HepG2 (cell line): ENCODE measurements around the gene IFI35. TPM values are rescaled to one million over a fixed set of nuclear protein-coding genes. Genes with fewer than 3 reads are reported as not detected.
A peak's percentile ranks its signal among the peaks of the same experiment; 100 is the strongest.

Experiments
- BCL6 ChIP-seq: IDR thresholded peaks from 2 replicates; pipeline ENCODE4 v1.6.1; 2016; ENCODE audit warnings: missing genetic modification reagents, missing compliant biosample characterization
- CREM ChIP-seq, 2 experiments: sonication (generic) in 1 of 2; formaldehyde crosslinking in 1 of 2; IDR thresholded peaks; 2 replicates each; pipeline versions ENCODE4 v1.4.0 to v1.6.1; 2016 to 2020; ENCODE audit warnings: antibody characterized with exemption in 1 of 2, mild to moderate bottlenecking in 1 of 2, missing genetic modification reagents in 1 of 2
- FOXK1 ChIP-seq: sonication (generic); formaldehyde crosslinking; IDR thresholded peaks from 2 replicates; pipeline ENCODE4 v1.4.0; 2020; ENCODE audit warnings: low read depth, missing genetic modification reagents, borderline replicate concordance
- GABPA ChIP-seq, 2 experiments: IDR thresholded peaks; 2 replicates each; pipeline ENCODE4 v1.6.1; 2011 to 2016; ENCODE audit warnings: low read depth in 2 of 2, low read length in 1 of 2, missing biosample characterization in 1 of 2, missing genetic modification characterization in 1 of 2
- HDAC2 ChIP-seq: sonication (generic); formaldehyde crosslinking; IDR thresholded peaks from 2 replicates; pipeline ENCODE4 v1.4.0; 2020; ENCODE audit warnings: missing genetic modification reagents
- HOXA3 ChIP-seq: sonication (generic); formaldehyde crosslinking; IDR thresholded peaks from 2 replicates; pipeline ENCODE4 v1.5.0; 2020; ENCODE audit warnings: missing genetic modification reagents
- NCOR1 ChIP-seq: fragments of 200-600 bp; sonication (generic); IDR thresholded peaks from 2 replicates; pipeline ENCODE4 v1.7.0; 2017; ENCODE audit warnings: antibody characterized with exemption, low read length, borderline replicate concordance
- NR2F1 ChIP-seq, 2 experiments: fragments of 450-650 bp in 1 of 2; formaldehyde crosslinking in 1 of 2; IDR thresholded peaks; 2 replicates each; pipeline versions ENCODE4 v1.5.0 to v1.6.1; 2016 to 2020; ENCODE audit warnings: mild to moderate bottlenecking in 1 of 2, missing compliant biosample characterization in 1 of 2, missing genetic modification reagents in 1 of 2, moderate library complexity in 1 of 2
- RARA ChIP-seq: IDR thresholded peaks from 2 replicates; pipeline ENCODE4 v1.6.1; 2016; ENCODE audit warnings: missing genetic modification reagents, missing compliant biosample characterization
- SIX4 ChIP-seq: sonication (generic); formaldehyde crosslinking; IDR thresholded peaks from 2 replicates; pipeline ENCODE4 v1.4.0; 2020; ENCODE audit warnings: missing genetic modification reagents
- SMAD9 ChIP-seq: sonication (generic); formaldehyde crosslinking; IDR thresholded peaks from 2 replicates; pipeline ENCODE4 v1.5.1; 2020; ENCODE audit warnings: mild to moderate bottlenecking, missing genetic modification reagents
- TEAD3 ChIP-seq: optimal IDR thresholded peaks from 2 replicates; pipeline ENCODE3; 2016; ENCODE audit warnings: borderline replicate concordance
- ZBTB26 ChIP-seq: IDR thresholded peaks from 2 replicates; pipeline ENCODE4 v1.6.1; 2016; ENCODE audit warnings: missing compliant biosample characterization, missing genetic modification reagents, borderline replicate concordance
- ZBTB3 ChIP-seq: sonication (generic); formaldehyde crosslinking; IDR thresholded peaks from 2 replicates; pipeline ENCODE4 v1.4.0; 2020; ENCODE audit warnings: low read depth, mild to moderate bottlenecking, moderate library complexity, missing genetic modification reagents, borderline replicate concordance
- ZFP82 ChIP-seq: sonication (generic); formaldehyde crosslinking; IDR thresholded peaks from 2 replicates; pipeline ENCODE4 v1.5.1; 2020; ENCODE audit warnings: mild to moderate bottlenecking, missing genetic modification reagents, borderline replicate concordance
- ZNF589 ChIP-seq: sonication (generic); formaldehyde crosslinking; conservative IDR thresholded peaks from 2 replicates; pipeline ENCODE4 v1.8.0; 2022; ENCODE audit warnings: mild to moderate bottlenecking, moderate library complexity, missing genetic modification reagents
- ZNF605 ChIP-seq: sonication (generic); formaldehyde crosslinking; IDR thresholded peaks from 2 replicates; pipeline ENCODE4 v1.8.0; 2022; ENCODE audit warnings: mild to moderate bottlenecking, missing genetic modification reagents
- ZNF788 ChIP-seq: sonication (generic); formaldehyde crosslinking; IDR thresholded peaks from 2 replicates; pipeline ENCODE4 v1.5.0; 2020; ENCODE audit warnings: mild to moderate bottlenecking, missing genetic modification reagents, borderline replicate concordance
- polyA plus RNA-seq, 8 experiments: library from polyadenylated mRNA; depleted of rRNA in 3 of 8; stranded (reverse) in 7 of 8; unstranded in 1 of 8; fragments of >200 nt; fragmentation: Illumina TruSeq in 4 of 8; extraction: Trizol in 4 of 8; gene quantifications; 2 replicates each; pipeline versions ENCODE4 v1.2.1 to v1.2.3, GENCODE V29; 2011 to 2016; ENCODE audit warnings: low read depth in 4 of 8, missing spikeins in 1 of 8, mixed read lengths in 1 of 8; ENCODE audit not compliant: insufficient read depth in 1 of 8
- total RNA-seq, 5 experiments: library from RNA; depleted of rRNA; stranded (reverse); fragments of >200 nt; fragmentation: Illumina TruSeq; extraction: Trizol; gene quantifications; 2 replicates each; pipeline ENCODE4 v1.2.3, GENCODE V29; 2016; ENCODE audit warnings: low read depth in 1 of 5
- TF ChIP-seq, protein P1 (sequence below): sonication (generic); formaldehyde crosslinking; IDR thresholded peaks from 2 replicates; pipeline ENCODE4 v1.4.0; 2020; ENCODE audit warnings: missing genetic modification reagents
- TF ChIP-seq, protein P2 (sequence below): sonication (generic); formaldehyde crosslinking; conservative IDR thresholded peaks from 2 replicates; pipeline ENCODE4 v1.8.0; 2022; ENCODE audit warnings: mild to moderate bottlenecking, moderate library complexity, missing genetic modification reagents
- TF ChIP-seq, protein P3 (sequence below): sonication (generic); formaldehyde crosslinking; IDR thresholded peaks from 2 replicates; pipeline ENCODE4 v1.5.1; 2020; ENCODE audit warnings: mild to moderate bottlenecking, moderate library complexity, missing genetic modification reagents

Gene IFI35
- total and polyA plus RNA-seq, 2 of the 13 experiments (the other 11 are each of a cell fraction or from before 2014, with no cell fraction given), result 28.9 to 38.1 TPM

DNA sequence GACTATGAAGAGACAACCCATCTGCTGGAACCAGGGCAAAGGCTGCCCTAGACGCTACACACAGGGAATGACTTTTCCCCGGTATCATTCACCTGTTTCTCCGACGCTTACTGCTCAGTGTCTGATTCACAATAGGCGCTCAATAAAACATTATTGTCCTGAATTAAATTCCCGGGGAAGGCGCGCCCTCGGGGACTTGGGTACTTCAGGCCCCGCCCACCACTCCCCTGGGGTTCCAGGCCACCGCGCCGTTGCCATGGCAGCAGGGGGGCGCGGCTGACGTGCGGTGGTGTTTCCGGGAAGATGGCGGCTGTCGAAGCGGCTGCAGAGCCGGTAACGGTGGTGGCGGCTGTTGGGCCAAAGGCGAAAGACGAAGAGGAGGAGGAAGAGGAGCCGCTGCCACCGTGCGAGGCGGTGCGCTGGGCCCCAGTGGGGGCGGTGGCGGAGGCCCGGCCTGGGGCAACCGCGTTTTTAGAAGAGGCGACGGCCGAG, 26.3 kb upstream of the IFI35 start, which contains the start of gene RUNDC1 (continued):
- TF ChIP-seq, protein P1, sequence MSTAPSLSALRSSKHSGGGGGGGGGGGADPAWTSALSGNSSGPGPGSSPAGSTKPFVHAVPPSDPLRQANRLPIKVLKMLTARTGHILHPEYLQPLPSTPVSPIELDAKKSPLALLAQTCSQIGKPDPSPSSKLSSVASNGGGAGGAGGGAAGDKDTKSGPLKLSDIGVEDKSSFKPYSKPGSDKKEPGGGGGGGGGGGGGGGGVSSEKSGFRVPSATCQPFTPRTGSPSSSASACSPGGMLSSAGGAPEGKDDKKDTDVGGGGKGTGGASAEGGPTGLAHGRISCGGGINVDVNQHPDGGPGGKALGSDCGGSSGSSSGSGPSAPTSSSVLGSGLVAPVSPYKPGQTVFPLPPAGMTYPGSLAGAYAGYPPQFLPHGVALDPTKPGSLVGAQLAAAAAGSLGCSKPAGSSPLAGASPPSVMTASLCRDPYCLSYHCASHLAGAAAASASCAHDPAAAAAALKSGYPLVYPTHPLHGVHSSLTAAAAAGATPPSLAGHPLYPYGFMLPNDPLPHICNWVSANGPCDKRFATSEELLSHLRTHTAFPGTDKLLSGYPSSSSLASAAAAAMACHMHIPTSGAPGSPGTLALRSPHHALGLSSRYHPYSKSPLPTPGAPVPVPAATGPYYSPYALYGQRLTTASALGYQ, result no peak
- 0 out of 2 replicates have a peak, but pooled peaks have one; percentile 14 for TF ChIP-seq BCL6 (CRISPR knock-in tag)
- TF ChIP-seq SMAD9 (CRISPR knock-in tag), result no peak
- peak; percentile 41; the same call in 1 of the 2 replicates for TF ChIP-seq FOXK1 (CRISPR knock-in tag)
- TF ChIP-seq ZBTB26, result no peak; the same call in none of the 2 replicates
- TF ChIP-seq ZBTB3, result 0 out of 2 replicates have a peak, but pooled peaks have one; percentile 22
- TF ChIP-seq ZNF605 (CRISPR knock-in tag), result peak; percentile 79
- no peak for TF ChIP-seq NCOR1
- TF ChIP-seq HDAC2 (CRISPR knock-in tag), result peak; percentile 38
- peak; percentile 88 for TF ChIP-seq HOXA3
- TF ChIP-seq, protein P2, sequence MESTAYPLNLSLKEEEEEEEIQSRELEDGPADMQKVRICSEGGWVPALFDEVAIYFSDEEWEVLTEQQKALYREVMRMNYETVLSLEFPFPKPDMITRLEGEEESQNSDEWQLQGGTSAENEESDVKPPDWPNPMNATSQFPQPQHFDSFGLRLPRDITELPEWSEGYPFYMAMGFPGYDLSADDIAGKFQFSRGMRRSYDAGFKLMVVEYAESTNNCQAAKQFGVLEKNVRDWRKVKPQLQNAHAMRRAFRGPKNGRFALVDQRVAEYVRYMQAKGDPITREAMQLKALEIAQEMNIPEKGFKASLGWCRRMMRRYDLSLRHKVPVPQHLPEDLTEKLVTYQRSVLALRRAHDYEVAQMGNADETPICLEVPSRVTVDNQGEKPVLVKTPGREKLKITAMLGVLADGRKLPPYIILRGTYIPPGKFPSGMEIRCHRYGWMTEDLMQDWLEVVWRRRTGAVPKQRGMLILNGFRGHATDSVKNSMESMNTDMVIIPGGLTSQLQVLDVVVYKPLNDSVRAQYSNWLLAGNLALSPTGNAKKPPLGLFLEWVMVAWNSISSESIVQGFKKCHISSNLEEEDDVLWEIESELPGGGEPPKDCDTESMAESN (CRISPR knock-in tag), result peak; percentile 72; the same call in 1 of the 2 replicates
- no peak; a peak in 1 of 4 replicates for TF ChIP-seq NR2F1 (CRISPR knock-in tag; IDR thresholded peaks at IDR 0.05)
- no peak; the same call in 1 of the 2 replicates for TF ChIP-seq ZNF788 (CRISPR knock-in tag)
- 0 out of 2 replicates have a peak, but pooled peaks have one; percentile 1 for TF ChIP-seq RARA (CRISPR knock-in tag)
- TF ChIP-seq ZFP82 (CRISPR knock-in tag), result peak; percentile 79; the same call in 1 of the 2 replicates
- TF ChIP-seq SIX4 (CRISPR knock-in tag), result no peak
- TF ChIP-seq GABPA (IDR thresholded peaks at IDR 0.05; ENCODE audit: low read depth, low read length), result peak; percentile 60
- TF ChIP-seq GABPA (CRISPR knock-in tag; IDR thresholded peaks at IDR 0.05; ENCODE audit: low read depth), result peak; percentile 80
- TF ChIP-seq, protein P3, sequence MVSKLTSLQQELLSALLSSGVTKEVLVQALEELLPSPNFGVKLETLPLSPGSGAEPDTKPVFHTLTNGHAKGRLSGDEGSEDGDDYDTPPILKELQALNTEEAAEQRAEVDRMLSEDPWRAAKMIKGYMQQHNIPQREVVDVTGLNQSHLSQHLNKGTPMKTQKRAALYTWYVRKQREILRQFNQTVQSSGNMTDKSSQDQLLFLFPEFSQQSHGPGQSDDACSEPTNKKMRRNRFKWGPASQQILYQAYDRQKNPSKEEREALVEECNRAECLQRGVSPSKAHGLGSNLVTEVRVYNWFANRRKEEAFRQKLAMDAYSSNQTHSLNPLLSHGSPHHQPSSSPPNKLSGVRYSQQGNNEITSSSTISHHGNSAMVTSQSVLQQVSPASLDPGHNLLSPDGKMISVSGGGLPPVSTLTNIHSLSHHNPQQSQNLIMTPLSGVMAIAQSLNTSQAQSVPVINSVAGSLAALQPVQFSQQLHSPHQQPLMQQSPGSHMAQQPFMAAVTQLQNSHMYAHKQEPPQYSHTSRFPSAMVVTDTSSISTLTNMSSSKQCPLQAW (CRISPR knock-in tag), result 0 out of 2 replicates have a peak, but pooled peaks have one; percentile 6
- TF ChIP-seq TEAD3 (CRISPR knock-in tag), result peak; percentile 32
- TF ChIP-seq CREM (IDR thresholded peaks at IDR 0.05), result no peak
- TF ChIP-seq CREM (CRISPR knock-in tag; IDR thresholded peaks at IDR 0.05), result peak; percentile 55; the same call in 1 of the 2 replicates
- 0 out of 2 replicates have a peak, but pooled peaks have one; percentile 49 for TF ChIP-seq ZNF589 (CRISPR knock-in tag)
